Suppressor macrophage (primary cell): ENCODE results near the gene FXYD3.
"Not testable (repeated sequence)": the region's sequence is repeated elsewhere in the genome, so short reads cannot be mapped to it uniquely, and the experiment has no call there.

Experiments
- DNase-seq, 4 experiments: peaks; one replicate each; pipeline ENCODE4 v3.0.0-alpha.2; 2020 to 2022

The FXYD3 gene

DNA sequence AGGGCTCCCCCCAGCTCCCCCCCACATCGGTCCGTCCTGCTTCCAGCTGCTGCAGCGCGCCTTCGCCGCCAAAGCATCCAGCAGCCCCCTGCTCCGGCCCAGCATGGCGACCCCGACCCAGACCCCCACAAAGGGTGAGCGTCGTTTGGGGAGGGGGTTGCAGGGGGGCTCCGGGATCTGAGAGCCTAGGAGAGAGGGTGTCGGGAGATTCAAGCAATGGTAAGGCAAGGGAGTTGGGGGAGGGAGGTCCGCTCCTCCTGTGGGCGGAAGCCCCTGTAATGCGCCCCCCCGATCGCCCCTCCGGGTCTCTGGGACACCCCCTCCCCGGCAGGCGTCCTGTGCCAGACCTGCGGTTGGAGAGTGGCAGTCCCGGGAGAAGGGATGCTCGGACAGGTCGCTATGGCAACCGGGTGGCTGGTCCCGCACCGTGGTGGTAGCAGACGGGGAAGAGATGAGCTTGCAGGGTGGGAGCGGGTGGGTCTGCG lies 27.6 kb downstream of the FXYD3 start, which contains the start of gene FXYD7:
FXYD7 (plus strand) TSS at position 25 of the 485 bp plus-strand sequence; CDS start at position 104, 79 bp downstream.
- DNase-seq: no peak

DNA sequence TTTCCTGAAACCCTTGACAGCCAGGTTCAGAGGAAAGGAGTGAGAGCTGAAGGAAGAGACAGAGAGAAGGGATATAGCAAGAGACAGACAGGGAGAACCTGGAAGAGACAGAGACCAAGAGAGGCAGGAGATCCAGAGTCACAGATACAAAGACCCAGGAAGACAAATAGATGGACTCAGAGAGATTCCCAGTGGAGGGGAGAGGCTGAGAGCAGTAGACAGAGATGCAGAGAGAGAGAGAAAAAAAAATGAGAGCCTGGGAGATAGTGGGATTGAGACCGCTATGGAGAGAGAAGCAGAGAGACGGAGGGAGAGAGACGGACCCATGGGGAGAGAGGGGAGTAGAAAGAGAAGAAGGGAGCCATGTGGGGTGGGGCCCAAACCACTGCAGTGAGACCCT lies 28.2 kb downstream of the FXYD3 start:
- DNase-seq: no peak

- no peak for DNase-seq
These were observed 28.6 kb downstream of the FXYD3 start for GRCh38 chr19:35144259-35144599.

GRCh38 chr19:35144600-35145436 lies 29.2 kb downstream of the FXYD3 start:
- DNase-seq: no peak

DNA sequence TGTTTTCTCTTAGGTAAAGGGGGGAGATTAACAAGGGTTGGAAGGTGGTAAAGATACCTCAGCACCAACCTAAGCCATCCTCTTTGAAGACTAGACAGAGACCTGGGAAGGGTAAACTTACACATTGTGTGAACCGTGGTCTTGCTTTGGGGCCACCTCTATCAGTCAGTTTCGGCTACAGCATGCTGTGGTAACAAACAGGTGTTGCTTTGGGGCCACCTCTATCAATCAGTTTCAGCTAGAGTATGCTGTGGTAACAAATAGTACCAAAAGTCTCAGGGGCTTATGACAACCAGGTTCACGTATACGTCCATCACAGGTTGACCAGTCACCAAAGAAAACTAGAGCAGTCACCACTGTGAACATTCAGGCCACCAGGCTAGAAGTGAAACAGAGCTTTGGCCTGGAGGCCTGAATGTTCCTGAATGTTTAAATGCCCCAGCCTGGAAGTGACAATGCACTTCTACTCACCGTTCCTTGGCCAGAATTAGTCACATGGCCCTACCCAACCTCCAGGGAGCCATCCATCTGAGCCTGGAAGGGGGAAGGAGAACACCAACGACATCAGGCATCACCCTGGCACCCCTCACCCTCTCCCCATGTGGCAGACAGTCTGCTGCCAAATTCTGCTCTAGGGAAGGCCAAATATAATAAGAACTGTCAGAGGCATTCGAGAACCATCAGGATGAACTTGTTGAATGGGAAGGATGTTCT lies 31.3 kb downstream of the FXYD3 start:
- DNase-seq: peak; percentile 24 to 54 (median 48)

GRCh38 chr19:35149463-35149862 lies 33.8 kb downstream of the FXYD3 start:
- DNase-seq: no peak

DNA sequence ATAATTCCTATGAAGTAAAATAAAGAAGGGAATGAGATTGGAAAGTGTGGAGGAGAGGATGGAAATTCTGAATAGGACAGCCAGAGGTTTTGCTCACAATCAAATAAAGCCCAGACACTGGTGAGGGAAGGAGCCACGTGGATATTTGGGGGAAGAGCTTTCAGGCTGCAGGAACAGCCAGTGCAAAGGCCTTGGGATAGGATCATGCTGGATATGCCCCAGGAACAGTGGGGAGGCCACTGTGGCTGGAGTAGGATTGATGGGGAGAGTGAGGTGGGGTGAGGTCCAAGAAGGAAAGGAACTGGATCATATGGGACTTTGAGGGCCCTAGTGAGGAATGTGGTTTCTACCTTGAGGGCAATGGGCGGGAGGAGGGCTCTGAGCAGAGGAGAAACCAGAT lies 34.8 kb downstream of the FXYD3 start:
- DNase-seq: no peak

GRCh38 chr19:35151273-35152065 lies 35.8 kb downstream of the FXYD3 start:
- no peak for DNase-seq

DNA sequence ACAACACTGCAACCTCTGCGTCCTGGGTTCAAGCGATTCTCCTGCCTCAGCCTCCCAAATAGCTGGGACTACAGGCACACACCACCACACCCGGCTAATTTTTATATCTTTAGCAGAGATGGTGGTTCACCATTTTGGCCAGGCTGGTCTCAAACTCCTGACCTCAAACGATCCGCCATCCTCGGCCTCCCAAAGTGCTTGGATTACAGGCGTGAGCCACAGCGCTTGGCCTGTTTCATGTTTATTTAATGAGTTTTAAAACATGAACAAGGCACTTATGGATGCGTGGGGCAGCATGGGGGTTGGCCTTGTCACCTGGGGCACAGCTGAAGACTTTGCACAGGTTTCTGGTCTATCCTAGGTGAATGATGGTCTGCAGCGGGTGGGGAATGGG lies 37.5 kb downstream of the FXYD3 start:
- DNase-seq: not testable (repeated sequence)

GRCh38 chr19:35153701-35154524 lies 38.3 kb downstream of the FXYD3 start:
- peak; percentile 29 to 72 (median 56) for DNase-seq

DNA sequence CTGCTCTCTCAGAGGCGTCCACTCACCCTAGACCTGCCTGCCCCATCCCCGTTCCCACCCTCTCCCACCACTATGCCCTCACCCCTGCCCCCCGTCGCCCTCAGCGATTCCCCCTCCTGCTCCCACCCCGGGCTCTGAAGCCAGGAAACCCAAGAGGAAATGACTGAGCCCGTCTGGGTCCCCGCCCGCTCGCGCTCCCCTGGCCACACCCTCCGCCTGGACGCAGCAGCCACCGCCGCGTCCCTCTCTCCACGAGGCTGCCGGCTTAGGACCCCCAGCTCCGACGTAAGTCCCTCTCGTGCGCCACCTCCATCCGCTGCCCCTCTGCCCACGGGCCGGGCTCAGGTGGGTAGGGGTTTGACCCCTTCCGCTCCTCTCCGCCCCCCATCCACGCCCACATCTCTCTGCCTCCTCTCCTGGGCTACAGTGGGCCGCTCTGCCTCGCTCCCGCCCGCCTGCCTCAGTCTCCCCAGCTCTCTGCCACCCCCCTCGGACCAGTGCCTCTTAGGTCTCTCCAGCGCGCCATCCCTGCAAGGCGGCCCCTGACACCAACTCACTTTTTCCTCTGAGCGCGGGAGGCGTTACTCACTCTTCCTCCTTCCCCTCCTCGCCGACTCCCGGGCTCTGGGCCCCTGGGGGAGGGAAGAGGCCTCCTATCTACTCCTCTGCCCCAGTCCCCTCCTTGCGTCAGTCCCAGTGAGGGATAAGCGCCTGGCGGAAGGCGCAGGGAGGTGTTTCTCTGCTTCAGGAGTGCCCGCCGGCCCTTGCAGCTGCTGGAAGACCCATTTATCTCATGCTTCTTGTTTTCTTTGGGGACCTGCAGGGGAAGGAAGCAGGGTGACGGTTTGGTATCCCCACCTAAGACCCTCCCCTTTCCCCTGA lies 39.1 kb downstream of the FXYD3 start, which contains the start of gene FXYD5:
FXYD5 (plus strand) TSS at position 211 of the 882 bp plus-strand sequence. CDS start 816 bp downstream, outside the sequence.
- DNase-seq: peak; percentile 83 to 92 (median 90)

DNA sequence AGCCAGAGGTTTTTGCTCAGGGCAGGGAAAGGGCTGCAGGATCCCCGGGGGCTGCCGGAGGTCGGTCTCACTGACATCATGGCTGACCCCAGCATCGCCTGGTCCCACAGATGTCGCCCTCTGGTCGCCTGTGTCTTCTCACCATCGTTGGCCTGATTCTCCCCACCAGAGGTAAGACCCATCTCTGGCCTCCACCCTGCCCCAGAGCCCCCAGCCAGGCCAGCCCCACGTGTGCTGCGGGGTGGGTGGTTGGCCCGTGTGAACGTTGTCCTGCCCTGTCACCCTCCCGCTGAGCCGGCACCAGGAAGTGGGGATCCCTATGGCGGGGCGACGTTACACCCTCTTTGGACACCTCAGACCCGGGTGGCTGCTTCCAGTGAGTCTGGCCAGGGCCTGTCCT lies 39.8 kb downstream of the FXYD3 start:
- peak; percentile 33 to 64 (median 54) for DNase-seq

GRCh38 chr19:35155981-35156672 lies 40.5 kb downstream of the FXYD3 start:
- no peak for DNase-seq

GRCh38 chr19:35156673-35157014 lies 41.0 kb downstream of the FXYD3 start:
- no peak for DNase-seq

DNA sequence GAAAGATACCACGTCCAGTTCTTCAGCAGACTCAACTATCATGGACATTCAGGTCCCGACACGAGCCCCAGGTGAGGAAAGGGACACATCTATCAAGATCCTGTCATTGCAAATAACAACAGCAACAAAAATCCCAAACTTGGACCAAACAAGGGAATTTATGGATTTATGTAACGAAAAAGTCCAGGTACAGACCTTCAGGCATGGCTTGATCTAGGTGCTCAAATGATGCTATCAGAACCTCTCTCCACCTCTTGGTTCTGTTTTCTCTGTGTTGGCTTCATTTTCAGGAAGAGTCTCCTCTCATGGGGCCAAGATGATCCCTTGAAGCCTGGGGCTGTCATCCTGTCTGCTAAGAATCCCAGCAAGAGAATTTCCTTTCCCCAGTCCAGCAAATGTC lies 41.8 kb downstream of the FXYD3 start:
- DNase-seq: no peak

DNA sequence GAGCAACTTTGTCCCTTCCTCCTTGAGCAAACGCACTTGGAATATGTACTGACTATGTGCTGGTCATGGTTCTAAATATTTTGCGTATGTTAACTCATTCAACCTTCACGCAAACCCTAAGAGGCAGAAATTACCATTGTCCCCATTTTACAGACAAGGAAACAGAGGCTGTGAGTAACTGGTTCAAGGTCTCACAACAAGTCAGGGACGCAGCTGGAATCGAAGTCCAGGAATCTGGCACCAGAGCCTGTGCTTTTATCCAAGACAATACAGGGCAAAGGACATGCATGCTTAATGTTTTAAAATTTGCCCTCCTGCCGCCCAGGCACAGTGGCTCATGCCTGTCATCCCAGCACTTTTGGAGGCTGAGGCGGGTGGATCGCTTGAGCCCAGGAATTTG lies 44.0 kb downstream of the FXYD3 start:
- no peak for DNase-seq

GRCh38 chr19:35160629-35161433 lies 45.2 kb downstream of the FXYD3 start:
- DNase-seq: no peak

- DNase-seq: no peak
These were observed 45.8 kb downstream of the FXYD3 start for GRCh38 chr19:35161434-35161743.

- DNase-seq: no peak
These were observed 47.1 kb downstream of the FXYD3 start for GRCh38 chr19:35162471-35163326.
